C4-2B (cell line): ENCODE data around the gene KRT33A.

Source experiments
- H3K27ac ChIP-seq: fragments of 450-650 bp; 2 replicates; pipeline ENCODE4 v1.5.1; 2017
- ZFX ChIP-seq: fragments of 450-650 bp; IDR thresholded peaks from 2 replicates; pipeline ENCODE4 v1.6.1; 2017
- TF ChIP-seq, protein P1 (sequence below): fragments of 450-650 bp; conservative IDR thresholded peaks from 2 replicates; pipeline ENCODE4 v1.5.1; 2017; ENCODE audit warnings: mild to moderate bottlenecking

The KRT33A gene

GRCh38 chr17:41318231-41318630 is 32.4 kb downstream of the KRT33A start:
- no peak overlapping the region for H3K27ac ChIP-seq
- TF ChIP-seq ZFX = no peak
- TF ChIP-seq, protein P1, sequence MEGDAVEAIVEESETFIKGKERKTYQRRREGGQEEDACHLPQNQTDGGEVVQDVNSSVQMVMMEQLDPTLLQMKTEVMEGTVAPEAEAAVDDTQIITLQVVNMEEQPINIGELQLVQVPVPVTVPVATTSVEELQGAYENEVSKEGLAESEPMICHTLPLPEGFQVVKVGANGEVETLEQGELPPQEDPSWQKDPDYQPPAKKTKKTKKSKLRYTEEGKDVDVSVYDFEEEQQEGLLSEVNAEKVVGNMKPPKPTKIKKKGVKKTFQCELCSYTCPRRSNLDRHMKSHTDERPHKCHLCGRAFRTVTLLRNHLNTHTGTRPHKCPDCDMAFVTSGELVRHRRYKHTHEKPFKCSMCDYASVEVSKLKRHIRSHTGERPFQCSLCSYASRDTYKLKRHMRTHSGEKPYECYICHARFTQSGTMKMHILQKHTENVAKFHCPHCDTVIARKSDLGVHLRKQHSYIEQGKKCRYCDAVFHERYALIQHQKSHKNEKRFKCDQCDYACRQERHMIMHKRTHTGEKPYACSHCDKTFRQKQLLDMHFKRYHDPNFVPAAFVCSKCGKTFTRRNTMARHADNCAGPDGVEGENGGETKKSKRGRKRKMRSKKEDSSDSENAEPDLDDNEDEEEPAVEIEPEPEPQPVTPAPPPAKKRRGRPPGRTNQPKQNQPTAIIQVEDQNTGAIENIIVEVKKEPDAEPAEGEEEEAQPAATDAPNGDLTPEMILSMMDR = no peak

DNA sequence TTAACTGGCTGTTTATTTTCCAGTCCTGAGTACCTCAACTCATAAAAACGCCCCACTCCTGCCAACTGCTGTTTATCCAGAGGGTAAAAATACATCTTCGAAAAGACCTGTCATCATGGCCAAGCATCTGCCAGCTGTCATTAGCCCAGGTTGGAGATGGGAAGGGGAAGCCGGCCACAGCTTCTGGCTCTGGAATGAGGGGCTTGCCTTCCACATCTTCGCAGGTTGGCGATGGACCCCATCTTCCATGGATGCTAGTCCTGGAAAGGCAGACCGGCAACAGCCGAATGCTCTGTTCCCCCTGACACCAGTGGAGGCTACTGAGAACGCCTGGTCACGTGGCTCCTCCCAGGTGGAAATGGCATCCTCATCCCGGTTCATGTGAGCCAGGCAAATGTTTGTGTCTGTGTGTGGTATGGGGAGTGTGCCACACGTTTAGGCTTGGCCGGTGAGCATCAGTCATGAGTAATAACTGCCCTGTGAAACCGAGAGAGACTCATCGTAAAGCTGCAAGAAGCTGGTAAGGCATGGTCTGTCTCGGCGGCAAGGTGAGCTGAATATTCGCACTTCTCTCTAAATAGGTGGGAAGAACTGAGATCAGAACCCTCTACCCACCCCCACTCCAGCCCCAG is 34.7 kb downstream of the KRT33A start:
- no peak overlapping the region for H3K27ac ChIP-seq
- TF ChIP-seq ZFX = no peak
- TF ChIP-seq, protein P1 = no peak

GRCh38 chr17:41315204-41315794 is 35.3 kb downstream of the KRT33A start, which contains the start of gene KRTAP17-1:
TSS of gene KRTAP17-1 (minus strand) at chr17:41315710. CDS start at chr17:41315650, 60 bp downstream.
- TF ChIP-seq ZFX = no peak
- TF ChIP-seq, protein P1 = no peak
- H3K27ac ChIP-seq = no peak within 1 kb of the TSS

- H3K27ac ChIP-seq = no peak overlapping the region
- TF ChIP-seq ZFX = no peak
- TF ChIP-seq, protein P1 = no peak
Observed at GRCh38 chr17:41311111-41311510, 39.5 kb downstream of the KRT33A start.

DNA sequence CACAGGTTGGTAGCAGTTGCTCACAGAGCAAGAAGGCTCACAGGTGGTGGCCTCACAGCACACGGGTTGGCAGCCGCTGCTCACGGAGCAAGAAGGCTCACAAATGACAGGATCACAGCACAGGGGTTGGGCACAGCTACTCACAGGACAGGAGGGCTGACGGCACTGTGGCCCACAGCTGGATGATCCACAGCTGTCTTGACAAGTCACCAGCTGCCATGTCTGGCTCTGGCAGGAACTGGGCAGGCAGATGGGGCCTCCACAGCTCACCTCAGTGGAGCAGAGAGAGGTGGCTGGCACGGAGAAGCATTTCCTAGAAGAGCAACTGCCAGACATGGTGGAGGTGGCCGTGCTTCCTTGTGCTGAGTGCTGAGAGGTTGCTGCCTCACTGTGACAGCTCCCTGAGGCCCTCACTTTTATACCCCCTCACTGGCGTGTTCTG is 41.7 kb downstream of the KRT33A start, which contains the start of gene KRTAP16-1:
Gene KRTAP16-1 (minus strand): TSS at position 392 of the 442 bp plus-strand sequence. CDS start 56 bp downstream, at position 336.
- TF ChIP-seq, protein P1 = no peak
- no peak for TF ChIP-seq ZFX
- H3K27ac ChIP-seq = no peak within 1 kb of the TSS

DNA sequence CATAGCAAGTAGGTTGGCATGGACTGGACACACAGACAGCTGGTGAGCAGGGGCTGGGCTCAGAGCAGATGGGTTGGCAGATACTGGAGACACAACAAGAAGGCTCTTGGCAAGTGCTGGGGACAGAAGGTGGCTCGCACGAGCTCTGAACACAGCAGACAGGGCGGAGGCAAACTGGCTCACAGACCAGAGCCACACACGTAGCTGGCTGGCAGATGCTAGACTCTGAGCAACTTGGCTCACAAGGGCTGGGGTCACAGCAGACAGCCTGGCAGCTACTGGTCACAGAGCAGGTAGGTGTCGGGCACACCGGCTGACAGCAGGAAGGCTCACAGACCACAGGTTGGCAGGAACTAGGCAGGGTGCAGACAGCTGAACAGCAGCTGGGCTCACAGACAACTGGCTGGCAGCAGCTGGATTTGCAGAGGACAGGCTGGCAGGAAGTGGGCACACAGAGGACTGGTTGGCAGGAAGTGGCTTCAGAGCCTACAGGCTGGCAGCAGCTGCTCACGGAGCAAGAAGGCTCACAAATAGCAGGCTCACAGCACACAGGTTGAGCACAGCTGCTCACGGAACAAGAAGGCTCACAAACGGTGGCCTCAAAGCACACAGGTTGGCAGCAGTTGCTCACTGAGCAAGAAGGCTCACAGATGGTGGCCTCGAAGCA is 42.2 kb downstream of the KRT33A start:
- no peak overlapping the region for H3K27ac ChIP-seq

More for the DNA sequence above, 42.2 kb downstream of the KRT33A start:
- TF ChIP-seq, protein P1 = no peak
- no peak for TF ChIP-seq ZFX
